ENCODE results near the gene EFHD1.
"Not testable (repeated sequence)": the region's sequence is repeated elsewhere in the genome, so short reads cannot be mapped to it uniquely, and the experiment has no call there.

EFHD1 gene

GRCh38 chr2:232697807-232698110 is 64.4 kb downstream of the EFHD1 start:
- DNase-seq = peak; percentile 23

GRCh38 chr2:232698556-232699091 is 65.2 kb downstream of the EFHD1 start:
- DNase-seq = no peak

- no peak for DNase-seq
These were observed 65.7 kb downstream of the EFHD1 start for GRCh38 chr2:232699110-232699509.

GRCh38 chr2:232700154-232700553 is 66.8 kb downstream of the EFHD1 start:
- DNase-seq = no peak

GRCh38 chr2:232707076-232707475 is 73.7 kb downstream of the EFHD1 start:
- DNase-seq = no peak

- DNase-seq = no peak
These were observed 80.1 kb downstream of the EFHD1 start for GRCh38 chr2:232713505-232713904.

- DNase-seq = no peak
These were observed 81.6 kb downstream of the EFHD1 start for GRCh38 chr2:232714969-232715368.

- DNase-seq = not testable (repeated sequence)
These were observed 86.7 kb downstream of the EFHD1 start for GRCh38 chr2:232720056-232720455.

- no peak for DNase-seq
These were observed 87.9 kb downstream of the EFHD1 start for GRCh38 chr2:232721261-232721660.

GRCh38 chr2:232721882-232722281 is 88.5 kb downstream of the EFHD1 start:
- DNase-seq = no peak

GRCh38 chr2:232723027-232723426 is 89.6 kb downstream of the EFHD1 start:
- no peak for DNase-seq

- DNase-seq = no peak
These were observed 95.4 kb downstream of the EFHD1 start for GRCh38 chr2:232728785-232729184.

- no peak for DNase-seq
These were observed 98.1 kb downstream of the EFHD1 start for GRCh38 chr2:232731470-232731869.

Data from NCI-H526 treated with DMSO at 0.1 percent for 48 hours (cell line).